ENCODE data around the gene HMSD.
A peak's percentile ranks its signal among the peaks of the same experiment; 100 is the strongest.

HMSD gene

DNA sequence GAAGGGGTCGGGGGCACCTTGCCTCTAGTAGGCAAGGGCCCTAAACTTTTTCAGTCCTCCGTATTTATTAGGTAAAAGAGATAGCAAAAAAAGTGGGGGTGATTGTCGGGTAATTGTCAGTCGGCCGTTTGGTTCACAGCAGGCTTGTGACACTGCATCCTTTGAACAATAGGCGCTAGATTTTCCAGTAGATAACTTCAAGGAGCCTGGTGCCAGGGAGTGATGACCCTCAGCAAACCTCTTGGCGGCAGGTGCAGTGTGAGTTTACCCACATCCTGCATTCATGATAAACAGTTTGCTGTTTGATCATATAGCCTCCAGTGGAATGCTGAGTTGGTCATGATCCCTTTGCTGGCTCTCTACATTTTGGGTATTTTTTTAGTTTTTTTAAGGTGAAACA lies 43.6 kb downstream of the HMSD start:
- no peak for DNase-seq (ENCODE audit: low read depth in 2 of 2)

DNA sequence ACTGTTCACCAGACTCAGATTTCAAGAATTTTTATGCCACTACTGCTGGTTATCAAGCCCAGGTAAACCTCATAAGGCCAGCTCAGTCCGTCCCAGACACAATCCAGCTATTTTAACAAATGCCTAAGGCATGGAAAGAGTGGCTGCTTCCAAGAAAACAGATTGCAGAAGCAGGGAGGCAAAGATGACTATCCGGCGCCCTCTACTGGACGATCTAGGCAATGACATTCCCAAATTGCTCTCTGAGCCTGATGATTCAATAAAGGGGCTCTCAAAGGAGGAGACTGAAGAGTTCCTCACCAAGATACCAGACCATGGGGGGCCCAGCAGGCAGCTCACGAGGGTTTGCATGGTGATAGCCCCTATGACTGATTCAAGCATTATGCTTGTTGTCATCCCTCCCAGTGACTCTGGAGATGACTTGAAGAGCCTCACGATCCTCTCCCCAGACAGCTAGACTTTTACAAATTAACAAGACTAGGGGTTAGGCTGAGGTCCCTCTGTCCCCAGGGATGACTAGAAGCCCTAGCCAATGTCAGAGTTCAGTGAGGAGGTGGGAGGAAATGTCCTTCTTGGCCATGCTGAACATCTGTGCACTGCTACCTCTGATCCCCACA lies 45.8 kb downstream of the HMSD start:
- peak; percentile 17 to 19 for DNase-seq (ENCODE audit: low read depth in 2 of 2)

DNA sequence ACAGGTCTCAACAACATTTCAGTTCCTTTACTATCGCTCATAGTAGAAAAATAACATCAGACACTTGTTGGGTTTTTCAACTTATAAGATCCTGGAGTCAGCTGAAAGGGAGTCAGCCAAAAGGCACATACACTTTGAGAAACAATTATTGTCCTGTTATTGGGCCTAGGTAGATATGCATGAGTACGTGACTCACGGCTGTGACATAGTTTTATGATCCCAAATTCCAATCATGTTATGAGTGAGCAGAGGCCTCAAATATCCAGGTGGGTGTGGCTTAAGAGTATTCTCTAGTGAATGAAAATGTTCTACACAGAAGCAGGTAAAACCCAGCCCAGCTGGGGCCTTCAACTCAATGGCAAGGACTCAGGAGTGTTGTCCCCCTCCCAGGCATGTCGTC lies 47.9 kb downstream of the HMSD start:
- no peak for DNase-seq (ENCODE audit: low read depth in 2 of 2)

DNA sequence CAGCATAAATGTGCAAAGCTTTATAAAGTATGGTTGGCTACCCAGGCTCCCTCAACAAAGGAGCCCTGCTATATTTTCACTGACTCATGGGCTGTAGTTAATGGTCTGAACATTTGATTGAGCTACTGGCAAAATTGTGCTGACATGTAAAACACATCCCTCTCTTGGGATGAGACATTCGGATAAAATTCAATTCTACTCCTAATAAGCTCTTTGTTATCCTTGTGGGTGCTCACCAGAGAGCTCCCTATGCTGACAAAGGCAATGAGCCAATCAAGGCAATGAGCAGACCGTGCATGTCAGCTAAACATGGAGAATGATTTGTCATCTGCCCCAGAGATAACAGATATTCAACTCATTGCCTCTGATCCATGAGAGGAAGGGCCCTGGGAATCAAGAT lies 48.5 kb downstream of the HMSD start:
- no peak for DNase-seq (ENCODE audit: low read depth in 2 of 2)

DNA sequence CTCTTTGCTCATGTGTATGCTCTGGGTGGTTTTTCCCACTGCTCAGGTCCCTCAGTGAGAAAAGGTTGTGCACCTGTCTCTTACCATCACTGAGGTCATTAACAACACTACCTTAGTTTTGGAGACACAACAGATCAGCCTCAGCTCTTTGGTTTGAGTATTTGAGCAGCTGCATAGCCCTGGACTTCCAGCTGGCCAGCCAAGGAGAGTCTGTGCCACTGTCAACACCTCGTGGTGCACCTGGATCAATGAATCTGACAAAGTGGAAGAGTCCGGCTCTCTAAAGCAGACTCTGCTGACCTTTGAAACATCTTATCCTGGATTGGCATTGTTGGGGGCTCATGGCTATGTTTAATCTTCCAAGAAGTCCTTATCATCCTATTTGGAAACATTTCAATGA lies 50.8 kb downstream of the HMSD start:
- no peak for DNase-seq (ENCODE audit: low read depth in 2 of 2)

DNA sequence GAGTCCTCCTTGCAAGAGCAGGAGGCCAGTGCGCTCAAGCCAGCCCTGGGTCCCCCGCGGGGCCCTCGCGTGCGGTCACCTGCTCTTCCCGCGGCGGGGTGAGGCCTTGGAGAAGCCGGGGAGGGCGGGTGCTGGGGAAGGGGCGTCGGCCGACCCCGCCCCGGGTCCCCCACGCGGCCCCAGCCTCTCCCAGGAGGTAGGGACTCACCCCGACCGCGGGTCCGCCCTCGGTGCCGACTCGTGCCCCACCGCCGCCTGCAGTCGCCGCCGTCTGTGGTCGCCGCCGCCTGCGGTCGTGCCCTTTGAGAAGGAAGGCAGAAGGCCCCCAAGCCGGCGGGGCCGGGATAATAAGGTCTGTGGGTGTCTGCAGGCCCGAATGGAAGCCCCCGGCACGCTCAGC lies 53.5 kb downstream of the HMSD start:
- no peak for DNase-seq (ENCODE audit: low read depth in 2 of 2)

DNA sequence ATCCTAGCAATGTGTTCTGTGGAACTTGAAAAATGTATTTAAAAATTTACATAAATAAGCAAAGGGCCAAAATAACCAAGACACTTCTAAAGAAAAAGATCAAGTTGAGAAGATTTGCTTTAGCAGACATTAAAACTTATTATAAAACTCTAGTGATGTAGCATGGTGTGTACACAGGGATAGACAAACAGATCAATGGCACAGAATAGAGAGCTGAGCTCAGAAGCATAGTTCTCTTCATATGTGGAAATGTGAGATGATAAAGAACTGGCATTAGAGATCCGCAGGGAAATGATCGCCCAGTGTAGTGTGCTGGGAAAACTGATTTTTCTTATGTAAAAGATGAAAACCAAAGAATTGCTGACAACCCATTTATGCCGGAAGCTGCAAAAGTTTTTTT lies 60.2 kb downstream of the HMSD start:
- DNase-seq (ENCODE audit: low read depth in 2 of 2): no peak
